ENCODE data around the gene RBM34.

GRCh38 chr1:235122348-235122747 is 38.7 kb downstream of the RBM34 start:
- TF ChIP-seq, protein P1, sequence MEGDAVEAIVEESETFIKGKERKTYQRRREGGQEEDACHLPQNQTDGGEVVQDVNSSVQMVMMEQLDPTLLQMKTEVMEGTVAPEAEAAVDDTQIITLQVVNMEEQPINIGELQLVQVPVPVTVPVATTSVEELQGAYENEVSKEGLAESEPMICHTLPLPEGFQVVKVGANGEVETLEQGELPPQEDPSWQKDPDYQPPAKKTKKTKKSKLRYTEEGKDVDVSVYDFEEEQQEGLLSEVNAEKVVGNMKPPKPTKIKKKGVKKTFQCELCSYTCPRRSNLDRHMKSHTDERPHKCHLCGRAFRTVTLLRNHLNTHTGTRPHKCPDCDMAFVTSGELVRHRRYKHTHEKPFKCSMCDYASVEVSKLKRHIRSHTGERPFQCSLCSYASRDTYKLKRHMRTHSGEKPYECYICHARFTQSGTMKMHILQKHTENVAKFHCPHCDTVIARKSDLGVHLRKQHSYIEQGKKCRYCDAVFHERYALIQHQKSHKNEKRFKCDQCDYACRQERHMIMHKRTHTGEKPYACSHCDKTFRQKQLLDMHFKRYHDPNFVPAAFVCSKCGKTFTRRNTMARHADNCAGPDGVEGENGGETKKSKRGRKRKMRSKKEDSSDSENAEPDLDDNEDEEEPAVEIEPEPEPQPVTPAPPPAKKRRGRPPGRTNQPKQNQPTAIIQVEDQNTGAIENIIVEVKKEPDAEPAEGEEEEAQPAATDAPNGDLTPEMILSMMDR (IDR thresholded peaks at IDR 0.05) = no peak
- no peak for TF ChIP-seq POLR2A (IDR thresholded peaks at IDR 0.05)

Data from lower leg skin (tissue), 3 donors.